Skeletal muscle satellite cell (primary cell): ENCODE data around the gene CCZ1B.
"Not testable (repeated sequence)": the region's sequence is repeated elsewhere in the genome, so short reads cannot be mapped to it uniquely, and the experiment has no call there.

Experiments
- H3K27me3 ChIP-seq: 2 replicates; pipeline ENCODE4 v1.7.0; 2013; ENCODE audit warnings: low read length; ENCODE audit not compliant: control insufficient read depth, insufficient read depth
- H3K36me3 ChIP-seq: 2 replicates; pipeline ENCODE4 v1.7.0; 2013; ENCODE audit warnings: mild to moderate bottlenecking, control low read depth, low read length; ENCODE audit not compliant: insufficient read depth
- H3K4me1 ChIP-seq: 2 replicates; pipeline ENCODE4 v1.7.0; 2013; ENCODE audit warnings: low read length; ENCODE audit not compliant: control insufficient read depth, insufficient read depth
- H3K4me2 ChIP-seq: 2 replicates; pipeline ENCODE4 v1.7.0; 2013; ENCODE audit warnings: mild to moderate bottlenecking, low read length
- H3K4me3 ChIP-seq: 2 replicates; pipeline ENCODE4 v1.7.0; 2013; ENCODE audit warnings: low read length
- H3K9ac ChIP-seq: 2 replicates; pipeline ENCODE4 v1.7.0; 2013; ENCODE audit warnings: mild to moderate bottlenecking, low read depth, low read length, moderate library complexity
- H3K9me3 ChIP-seq: replicated peaks from 2 replicates; pipeline ENCODE4 v1.7.0; 2013; ENCODE audit warnings: mild to moderate bottlenecking, control low read depth, low read length

CCZ1B gene

DNA sequence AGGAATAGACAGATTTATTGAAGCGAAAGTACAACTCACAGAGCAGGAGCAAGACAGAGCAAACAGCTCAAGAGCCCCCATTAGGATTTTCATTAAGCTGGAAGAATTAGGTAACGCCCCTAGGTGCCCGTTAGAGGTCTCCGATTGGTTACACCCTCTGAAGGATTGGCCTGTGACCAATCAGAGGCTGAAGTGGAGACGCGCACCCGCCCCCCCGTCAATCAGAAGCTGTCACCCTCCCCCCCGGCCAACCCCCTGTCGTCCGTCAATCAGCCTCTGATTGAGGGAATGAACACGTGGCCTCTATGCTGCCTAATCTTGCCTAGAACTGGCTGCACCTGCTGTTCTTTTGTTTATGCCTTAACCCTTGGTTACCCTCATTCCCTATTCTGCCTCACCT, 1.1 kb upstream of the CCZ1B start:
- not testable (repeated sequence) for H3K4me1 ChIP-seq, H3K4me2 ChIP-seq, H3K4me3 ChIP-seq, H3K27me3 ChIP-seq, H3K9me3 ChIP-seq, H3K9ac ChIP-seq, H3K36me3 ChIP-seq

- H3K4me1 ChIP-seq, H3K27me3 ChIP-seq, H3K36me3 ChIP-seq, H3K9me3 ChIP-seq: not testable (repeated sequence)
- Histone ChIP-seq H3K4me2 (peak overlapping the region; percentile 50), H3K4me3 (peak overlapping the region; percentile 59), H3K9ac (peak overlapping the region; percentile 80)
These were observed 594 bp downstream of the CCZ1B start for GRCh38 chr7:6825236-6826125.

DNA sequence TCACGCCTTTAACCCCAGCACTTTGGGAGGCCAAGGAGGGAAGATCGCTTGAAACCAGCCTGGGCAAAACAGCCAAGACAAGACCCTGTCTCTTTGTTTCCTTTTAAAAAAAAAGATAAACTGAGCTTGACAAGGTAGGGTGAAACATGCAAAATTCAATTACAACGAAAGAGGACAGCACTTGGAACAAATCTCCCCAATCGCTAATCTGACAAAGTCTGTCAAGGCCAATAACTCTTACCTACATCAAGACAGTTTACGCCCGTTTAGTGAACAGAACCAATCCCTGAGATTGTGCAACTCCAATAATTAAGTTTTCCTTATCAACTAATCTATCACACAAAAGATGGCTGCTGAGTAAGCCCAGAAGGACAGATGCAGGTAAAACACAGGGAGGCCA, 4.5 kb downstream of the CCZ1B start:
- H3K9ac ChIP-seq, H3K36me3 ChIP-seq, H3K9me3 ChIP-seq, H3K4me2 ChIP-seq, H3K4me1 ChIP-seq, H3K27me3 ChIP-seq, H3K4me3 ChIP-seq: not testable (repeated sequence)

- H3K9ac ChIP-seq, H3K4me3 ChIP-seq, H3K4me2 ChIP-seq, H3K9me3 ChIP-seq, H3K36me3 ChIP-seq, H3K4me1 ChIP-seq, H3K27me3 ChIP-seq: not testable (repeated sequence)
These were observed 10.6 kb downstream of the CCZ1B start for GRCh38 chr7:6815470-6815869.

- H3K27me3 ChIP-seq, H3K36me3 ChIP-seq, H3K4me3 ChIP-seq, H3K9ac ChIP-seq, H3K4me1 ChIP-seq, H3K9me3 ChIP-seq, H3K4me2 ChIP-seq: not testable (repeated sequence)
These were observed 13.1 kb downstream of the CCZ1B start for GRCh38 chr7:6813011-6813410.

GRCh38 chr7:6807959-6808358, 18.1 kb downstream of the CCZ1B start:
- not testable (repeated sequence) for H3K9me3 ChIP-seq, H3K4me3 ChIP-seq, H3K27me3 ChIP-seq, H3K4me2 ChIP-seq, H3K9ac ChIP-seq, H3K36me3 ChIP-seq, H3K4me1 ChIP-seq

- H3K27me3 ChIP-seq, H3K36me3 ChIP-seq, H3K9me3 ChIP-seq, H3K9ac ChIP-seq, H3K4me2 ChIP-seq, H3K4me1 ChIP-seq, H3K4me3 ChIP-seq: not testable (repeated sequence)
These were observed 18.6 kb downstream of the CCZ1B start for GRCh38 chr7:6807393-6807918.

DNA sequence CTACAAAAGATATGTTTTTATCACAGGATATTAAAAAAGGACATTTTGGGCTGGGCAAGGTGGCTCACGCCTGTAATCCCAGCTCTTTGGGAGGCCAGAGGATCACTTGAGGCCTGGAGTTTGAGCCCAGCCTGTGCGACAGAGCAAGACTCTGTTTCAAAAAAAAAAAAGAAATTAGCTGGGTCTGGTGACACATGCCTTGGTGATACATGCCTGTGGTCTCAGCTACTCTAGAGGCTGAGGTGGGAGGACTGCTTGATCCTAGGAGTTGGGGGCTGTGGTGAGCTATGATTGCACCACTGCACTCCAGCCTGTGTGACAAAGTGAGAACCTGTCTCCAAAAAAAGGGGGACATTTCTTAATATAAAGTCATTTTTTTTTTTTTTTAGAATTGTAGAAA, 25.7 kb downstream of the CCZ1B start:
- not testable (repeated sequence) for H3K9ac ChIP-seq, H3K4me2 ChIP-seq, H3K9me3 ChIP-seq, H3K27me3 ChIP-seq, H3K4me1 ChIP-seq, H3K4me3 ChIP-seq, H3K36me3 ChIP-seq

DNA sequence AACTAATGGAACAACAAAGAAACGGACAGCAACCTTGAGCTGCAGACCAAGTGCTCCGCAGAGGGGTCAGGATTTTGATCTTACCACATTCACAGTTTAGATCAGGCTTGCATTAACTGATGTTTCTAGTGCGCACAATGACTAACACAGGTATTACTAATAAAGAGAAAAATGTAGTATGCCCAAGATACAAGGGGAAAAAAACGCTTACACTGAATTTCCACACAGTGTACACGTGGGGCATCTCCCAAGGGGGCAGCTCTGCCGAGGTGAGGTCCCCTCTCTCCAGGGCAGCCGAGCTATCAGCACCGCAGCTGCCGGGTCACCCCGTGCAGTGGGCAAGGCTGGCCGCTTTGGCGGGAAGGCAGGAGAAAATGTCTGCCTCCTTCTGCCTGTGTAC, 26.2 kb downstream of the CCZ1B start:
- H3K27me3 ChIP-seq, H3K4me1 ChIP-seq, H3K36me3 ChIP-seq, H3K9me3 ChIP-seq, H3K4me3 ChIP-seq, H3K4me2 ChIP-seq, H3K9ac ChIP-seq: not testable (repeated sequence)

GRCh38 chr7:6798047-6798446, 28.0 kb downstream of the CCZ1B start:
- not testable (repeated sequence) for H3K4me1 ChIP-seq, H3K4me3 ChIP-seq, H3K9ac ChIP-seq, H3K9me3 ChIP-seq, H3K4me2 ChIP-seq, H3K27me3 ChIP-seq, H3K36me3 ChIP-seq

DNA sequence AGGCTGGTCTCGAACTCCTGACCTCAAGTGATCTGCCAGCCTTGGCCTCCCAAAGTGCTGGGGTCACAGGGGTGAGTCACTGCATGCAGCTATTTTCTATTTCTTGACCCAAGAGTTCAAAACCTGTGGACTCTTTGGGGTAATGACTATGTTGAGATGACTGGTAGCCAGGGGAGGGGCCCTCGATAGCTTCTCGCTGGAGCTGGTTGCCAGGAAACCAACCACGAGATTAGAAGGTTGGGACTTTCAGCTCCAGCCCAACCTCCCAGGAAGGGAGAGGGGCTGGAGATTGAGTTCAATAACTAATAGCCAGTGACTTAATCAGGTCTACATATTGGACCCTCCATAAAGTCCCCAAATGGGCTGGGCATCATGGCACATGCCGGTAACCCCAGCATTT, 28.9 kb downstream of the CCZ1B start:
- not testable (repeated sequence) for H3K9me3 ChIP-seq, H3K4me1 ChIP-seq, H3K9ac ChIP-seq, H3K27me3 ChIP-seq, H3K36me3 ChIP-seq, H3K4me3 ChIP-seq, H3K4me2 ChIP-seq

DNA sequence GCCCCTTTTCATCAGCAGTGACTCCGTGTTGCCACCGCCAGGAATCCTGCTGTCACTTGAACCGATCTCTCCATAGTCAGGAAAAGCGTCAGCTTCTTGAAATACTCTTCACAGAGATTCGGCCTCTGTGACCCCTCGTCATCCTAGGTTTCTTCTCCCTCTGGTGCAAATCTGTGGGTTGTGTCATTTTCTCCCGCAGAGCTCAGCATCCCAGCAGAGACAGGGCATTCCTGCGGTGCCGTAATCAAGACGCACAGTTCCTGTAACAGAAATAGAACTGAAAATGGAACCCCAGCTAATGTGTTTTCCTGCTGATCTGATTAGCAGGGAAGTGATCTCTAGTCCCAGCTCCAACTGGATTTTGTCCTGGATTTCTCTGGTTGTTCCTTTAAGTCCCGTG, 31.8 kb downstream of the CCZ1B start:
- not testable (repeated sequence) for H3K4me2 ChIP-seq, H3K9ac ChIP-seq, H3K4me1 ChIP-seq, H3K27me3 ChIP-seq, H3K4me3 ChIP-seq, H3K9me3 ChIP-seq, H3K36me3 ChIP-seq
